ENCODE data around the gene PLCB1.

PLCB1 gene

GRCh38 chr20:8519887-8520286 is 387.8 kb downstream of the PLCB1 start:
- no peak for DNase-seq

- DNase-seq, result no peak
Measured at GRCh38 chr20:8522168-8522567, 390.1 kb downstream of the PLCB1 start.

GRCh38 chr20:8523684-8524083 is 391.6 kb downstream of the PLCB1 start:
- no peak for DNase-seq

GRCh38 chr20:8524101-8525016 is 392.3 kb downstream of the PLCB1 start:
- no peak for DNase-seq

- no peak for DNase-seq
Measured at GRCh38 chr20:8525017-8525343, 392.9 kb downstream of the PLCB1 start.

GRCh38 chr20:8526610-8527009 is 394.5 kb downstream of the PLCB1 start:
- no peak for DNase-seq

GRCh38 chr20:8527998-8528723 is 396.1 kb downstream of the PLCB1 start:
- no peak for DNase-seq

- no peak for DNase-seq
Measured at GRCh38 chr20:8530022-8530421, 398.0 kb downstream of the PLCB1 start.

- DNase-seq, result no peak
Measured at GRCh38 chr20:8532169-8532568, 400.1 kb downstream of the PLCB1 start.

- no peak for DNase-seq
Measured at GRCh38 chr20:8534368-8535160, 402.5 kb downstream of the PLCB1 start.

GRCh38 chr20:8535403-8536261 is 403.6 kb downstream of the PLCB1 start:
- DNase-seq, result peak in 1 of 2 experiments; percentile 6

- no peak for DNase-seq
Measured at GRCh38 chr20:8536262-8536618, 404.2 kb downstream of the PLCB1 start.

- no peak for DNase-seq
Measured at GRCh38 chr20:8540466-8540865, 408.4 kb downstream of the PLCB1 start.

- DNase-seq, result no peak
Measured at GRCh38 chr20:8542110-8542486, 410.0 kb downstream of the PLCB1 start.

- DNase-seq, result no peak
Measured at GRCh38 chr20:8545212-8545611, 413.1 kb downstream of the PLCB1 start.

GRCh38 chr20:8547035-8547650 is 415.1 kb downstream of the PLCB1 start:
- DNase-seq, result no peak

GRCh38 chr20:8547968-8548588 is 416.0 kb downstream of the PLCB1 start:
- no peak for DNase-seq

- no peak for DNase-seq
Measured at GRCh38 chr20:8549192-8549591, 417.1 kb downstream of the PLCB1 start.

- no peak for DNase-seq
Measured at GRCh38 chr20:8557711-8558110, 425.6 kb downstream of the PLCB1 start.

- DNase-seq, result no peak
Measured at GRCh38 chr20:8562356-8562755, 430.3 kb downstream of the PLCB1 start.

- DNase-seq, result no peak
Measured at GRCh38 chr20:8568075-8568474, 436.0 kb downstream of the PLCB1 start.

- DNase-seq, result no peak
Measured at GRCh38 chr20:8569766-8570165, 437.7 kb downstream of the PLCB1 start.
